Gastrocnemius medialis (tissue), 4 donors: ENCODE data around the gene SLC8A3.

Experiments
- CTCF ChIP-seq, 5 experiments: fragments of 450-650 bp in 3 of 5; fragments of 200-600 bp in 2 of 5; sonication (generic) in 2 of 5; IDR thresholded peaks in 4 of 5; conservative IDR thresholded peaks in 1 of 5; 1 replicate in 4 of 5; 2 replicates in 1 of 5; pipeline ENCODE4 v1.5.1; 2016 to 2019; ENCODE audit warnings: antibody characterized with exemption in 5 of 5, mild to moderate bottlenecking in 3 of 5, moderate library complexity in 3 of 5
- POLR2A ChIP-seq, 2 donors: fragments of 450-650 bp; IDR thresholded peaks; one replicate each; pipeline ENCODE4 v1.6.1; 2017; ENCODE audit warnings: antibody characterized with exemption in 2 of 2, mild to moderate bottlenecking in 2 of 2, moderate library complexity in 2 of 2

- TF ChIP-seq CTCF (IDR thresholded peaks at IDR 0.05 in 4 of 5, conservative IDR thresholded peaks at IDR 0.05 in 1 of 5), result no peak
- no peak for TF ChIP-seq POLR2A (IDR thresholded peaks at IDR 0.05)
Measured at GRCh38 chr14:70011708-70012107, 177.0 kb downstream of the SLC8A3 start.
